ENCODE data around the gene ANKUB1.
A peak's percentile ranks its signal among the peaks of the same experiment; 100 is the strongest.

Gene ANKUB1

DNA sequence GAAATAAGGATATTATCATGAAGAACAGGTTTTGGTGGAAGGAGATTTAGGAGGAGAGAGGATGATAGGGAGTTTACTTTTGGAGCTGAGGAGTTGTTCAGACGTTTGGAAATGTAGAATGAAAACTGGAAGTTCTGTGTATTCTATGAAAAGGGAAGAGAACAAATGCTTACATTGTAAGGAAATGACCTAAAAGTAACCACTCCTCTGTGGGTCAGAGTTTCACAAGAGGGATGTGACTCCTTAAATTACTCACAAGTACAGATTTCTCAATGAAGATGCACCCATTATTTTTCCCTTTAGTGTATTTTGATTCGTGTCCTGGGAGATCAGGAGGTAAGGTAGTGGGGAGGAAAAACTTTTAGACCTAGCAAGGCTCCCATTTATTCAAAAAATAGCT is 24.6 kb upstream of the ANKUB1 start:
- Histone ChIP-seq H3K27me3 (ENCODE audit: insufficient read depth, low read depth, severe bottlenecking) (no peaks in the 10 kb centered on the region), H3K4me3 (ENCODE audit: low read depth, low read length) (no peak overlapping the region), H3K9me3 (ENCODE audit: severe bottlenecking) (no peaks in the 10 kb centered on the region), H3K36me3 (no peaks in the 10 kb centered on the region), H3K27ac (no peak overlapping the region)
- DNase-seq = no peak
- TF ChIP-seq, protein P1, sequence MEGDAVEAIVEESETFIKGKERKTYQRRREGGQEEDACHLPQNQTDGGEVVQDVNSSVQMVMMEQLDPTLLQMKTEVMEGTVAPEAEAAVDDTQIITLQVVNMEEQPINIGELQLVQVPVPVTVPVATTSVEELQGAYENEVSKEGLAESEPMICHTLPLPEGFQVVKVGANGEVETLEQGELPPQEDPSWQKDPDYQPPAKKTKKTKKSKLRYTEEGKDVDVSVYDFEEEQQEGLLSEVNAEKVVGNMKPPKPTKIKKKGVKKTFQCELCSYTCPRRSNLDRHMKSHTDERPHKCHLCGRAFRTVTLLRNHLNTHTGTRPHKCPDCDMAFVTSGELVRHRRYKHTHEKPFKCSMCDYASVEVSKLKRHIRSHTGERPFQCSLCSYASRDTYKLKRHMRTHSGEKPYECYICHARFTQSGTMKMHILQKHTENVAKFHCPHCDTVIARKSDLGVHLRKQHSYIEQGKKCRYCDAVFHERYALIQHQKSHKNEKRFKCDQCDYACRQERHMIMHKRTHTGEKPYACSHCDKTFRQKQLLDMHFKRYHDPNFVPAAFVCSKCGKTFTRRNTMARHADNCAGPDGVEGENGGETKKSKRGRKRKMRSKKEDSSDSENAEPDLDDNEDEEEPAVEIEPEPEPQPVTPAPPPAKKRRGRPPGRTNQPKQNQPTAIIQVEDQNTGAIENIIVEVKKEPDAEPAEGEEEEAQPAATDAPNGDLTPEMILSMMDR (IDR thresholded peaks at IDR 0.05; ENCODE audit: low read depth, low read length) = no peak

- Histone ChIP-seq H3K27ac (no peak overlapping the region), H3K27me3 (ENCODE audit: insufficient read depth, low read depth, severe bottlenecking) (no peaks in the 10 kb centered on the region), H3K36me3 (no peaks in the 10 kb centered on the region), H3K9me3 (ENCODE audit: severe bottlenecking) (no peaks in the 10 kb centered on the region), H3K4me3 (ENCODE audit: low read depth, low read length) (no peak overlapping the region)
- no peak for DNase-seq
- TF ChIP-seq, protein P1 (IDR thresholded peaks at IDR 0.05; ENCODE audit: low read depth, low read length) = no peak
Observed at GRCh38 chr3:149816311-149816710, 24.0 kb upstream of the ANKUB1 start.

DNA sequence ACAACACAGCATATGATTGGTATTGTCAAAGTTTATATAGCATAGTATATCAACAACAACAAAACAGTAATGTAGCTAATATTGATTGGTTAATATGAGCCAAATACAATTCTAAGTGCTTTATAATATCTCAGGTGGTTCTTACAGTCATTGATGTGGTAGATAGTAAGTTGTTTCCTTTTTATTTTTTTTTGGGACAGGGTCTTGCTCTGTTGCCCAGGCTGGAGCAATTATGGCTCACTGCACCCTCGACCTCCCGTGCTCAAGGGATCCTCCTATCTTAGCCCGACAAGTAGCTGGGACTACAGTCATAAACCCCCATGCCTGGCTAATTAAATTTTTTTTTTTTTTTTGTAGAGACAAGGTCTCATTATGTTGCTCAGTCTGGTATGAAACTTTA is 23.4 kb upstream of the ANKUB1 start:
- no peak for DNase-seq
- no peaks in the 10 kb centered on the region for H3K9me3 ChIP-seq (ENCODE audit: severe bottlenecking)
- TF ChIP-seq, protein P1 (IDR thresholded peaks at IDR 0.05; ENCODE audit: low read depth, low read length) = no peak
- H3K27ac ChIP-seq = no peak overlapping the region
- H3K4me3 ChIP-seq (ENCODE audit: low read depth, low read length) = no peak overlapping the region
- H3K27me3 ChIP-seq (ENCODE audit: insufficient read depth, low read depth, severe bottlenecking) = no peaks in the 10 kb centered on the region
- H3K36me3 ChIP-seq = no peaks in the 10 kb centered on the region

GRCh38 chr3:149815321-149815720 is 23.0 kb upstream of the ANKUB1 start:
- Histone ChIP-seq H3K27me3 (ENCODE audit: insufficient read depth, low read depth, severe bottlenecking) (no peaks in the 10 kb centered on the region), H3K9me3 (ENCODE audit: severe bottlenecking) (no peaks in the 10 kb centered on the region), H3K36me3 (no peaks in the 10 kb centered on the region), H3K4me3 (ENCODE audit: low read depth, low read length) (no peak overlapping the region), H3K27ac (no peak overlapping the region)
- TF ChIP-seq, protein P1 (IDR thresholded peaks at IDR 0.05; ENCODE audit: low read depth, low read length) = no peak
- no peak for DNase-seq

GRCh38 chr3:149813367-149814281 is 21.3 kb upstream of the ANKUB1 start:
- Histone ChIP-seq H3K27me3 (ENCODE audit: insufficient read depth, low read depth, severe bottlenecking) (no peaks in the 10 kb centered on the region), H3K4me3 (ENCODE audit: low read depth, low read length) (peak overlapping the region; percentile 89), H3K36me3 (no peaks in the 10 kb centered on the region), H3K27ac (peak overlapping the region; percentile 89), H3K9me3 (ENCODE audit: severe bottlenecking) (no peaks in the 10 kb centered on the region)
- peak; percentile 18 for DNase-seq
- TF ChIP-seq, protein P1 (IDR thresholded peaks at IDR 0.05; ENCODE audit: low read depth, low read length) = no peak

All from WERI-Rb-1 (cell line).